ENCODE measurements around the gene SH3BP5.
A peak's percentile ranks its signal among the peaks of the same experiment; 100 is the strongest.

SH3BP5 gene

GRCh38 chr3:15347063-15347736 lies 14.8 kb upstream of the SH3BP5 start:
- DNase-seq (ENCODE audit: low read depth in 2 of 2) = no peak

GRCh38 chr3:15346516-15346915 lies 14.1 kb upstream of the SH3BP5 start:
- DNase-seq (ENCODE audit: low read depth in 2 of 2) = no peak

GRCh38 chr3:15345608-15346137 lies 13.3 kb upstream of the SH3BP5 start:
- DNase-seq (ENCODE audit: low read depth in 2 of 2) = no peak

- no peak for DNase-seq (ENCODE audit: low read depth in 2 of 2)
Observed at GRCh38 chr3:15345066-15345607, 12.8 kb upstream of the SH3BP5 start.

GRCh38 chr3:15342945-15343344 lies 10.6 kb upstream of the SH3BP5 start:
- DNase-seq (ENCODE audit: low read depth in 2 of 2) = no peak

- DNase-seq (ENCODE audit: low read depth in 2 of 2) = no peak
Observed at GRCh38 chr3:15342246-15342645, 9.9 kb upstream of the SH3BP5 start.

- no peak for DNase-seq (ENCODE audit: low read depth in 2 of 2)
Observed at GRCh38 chr3:15341030-15341726, 8.8 kb upstream of the SH3BP5 start.

- peak in 1 of 2 experiments; percentile 47 for DNase-seq (ENCODE audit: low read depth in 2 of 2)
Observed at GRCh38 chr3:15339786-15340215, 7.4 kb upstream of the SH3BP5 start.

- no peak for DNase-seq (ENCODE audit: low read depth in 2 of 2)
Observed at GRCh38 chr3:15339001-15339400, 6.6 kb upstream of the SH3BP5 start.

- no peak for DNase-seq (ENCODE audit: low read depth in 2 of 2)
Observed at GRCh38 chr3:15337963-15338362, 5.6 kb upstream of the SH3BP5 start.

- DNase-seq (ENCODE audit: low read depth in 2 of 2) = no peak
Observed at GRCh38 chr3:15336057-15336456, 3.7 kb upstream of the SH3BP5 start.

- DNase-seq (ENCODE audit: low read depth in 2 of 2) = no peak
Observed at GRCh38 chr3:15333956-15334263, 1.5 kb upstream of the SH3BP5 start.

GRCh38 chr3:15333099-15333955 lies 941 bp upstream of the SH3BP5 start:
- no peak for DNase-seq (ENCODE audit: low read depth in 2 of 2)

GRCh38 chr3:15331606-15332404 lies 581 bp downstream of the SH3BP5 start:
- DNase-seq (ENCODE audit: low read depth in 2 of 2) = no peak

- DNase-seq (ENCODE audit: low read depth in 2 of 2) = no peak
Observed at GRCh38 chr3:15331072-15331605, 1.2 kb downstream of the SH3BP5 start.

- peak; percentile 91 to 92 for DNase-seq (ENCODE audit: low read depth in 2 of 2)
Observed at GRCh38 chr3:15330031-15330596, 2.3 kb downstream of the SH3BP5 start.

- no peak for DNase-seq (ENCODE audit: low read depth in 2 of 2)
Observed at GRCh38 chr3:15329046-15330005, 3.1 kb downstream of the SH3BP5 start.

GRCh38 chr3:15327941-15328340 lies 4.4 kb downstream of the SH3BP5 start:
- no peak for DNase-seq (ENCODE audit: low read depth in 2 of 2)

- DNase-seq (ENCODE audit: low read depth in 2 of 2) = no peak
Observed at GRCh38 chr3:15326673-15327072, 5.7 kb downstream of the SH3BP5 start.

- DNase-seq (ENCODE audit: low read depth in 2 of 2) = no peak
Observed at GRCh38 chr3:15326037-15326436, 6.3 kb downstream of the SH3BP5 start.

Measured in fibroblast of skin of left quadriceps (primary cell).